HG03135 (cell line): Measurements from ENCODE around the gene FXYD5.
"Not testable (repeated sequence)": the region's sequence is repeated elsewhere in the genome, so short reads cannot be mapped to it uniquely, and the experiment has no call there.

Experiments
- ATAC-seq: cut with Tn5 transposase; IDR thresholded peaks from one replicate; pipeline ENCODE4 v1.9.1; 2021; ENCODE audit warnings: mild to moderate bottlenecking, moderate library complexity; ENCODE audit not compliant: unreplicated experiment

The FXYD5 gene

DNA sequence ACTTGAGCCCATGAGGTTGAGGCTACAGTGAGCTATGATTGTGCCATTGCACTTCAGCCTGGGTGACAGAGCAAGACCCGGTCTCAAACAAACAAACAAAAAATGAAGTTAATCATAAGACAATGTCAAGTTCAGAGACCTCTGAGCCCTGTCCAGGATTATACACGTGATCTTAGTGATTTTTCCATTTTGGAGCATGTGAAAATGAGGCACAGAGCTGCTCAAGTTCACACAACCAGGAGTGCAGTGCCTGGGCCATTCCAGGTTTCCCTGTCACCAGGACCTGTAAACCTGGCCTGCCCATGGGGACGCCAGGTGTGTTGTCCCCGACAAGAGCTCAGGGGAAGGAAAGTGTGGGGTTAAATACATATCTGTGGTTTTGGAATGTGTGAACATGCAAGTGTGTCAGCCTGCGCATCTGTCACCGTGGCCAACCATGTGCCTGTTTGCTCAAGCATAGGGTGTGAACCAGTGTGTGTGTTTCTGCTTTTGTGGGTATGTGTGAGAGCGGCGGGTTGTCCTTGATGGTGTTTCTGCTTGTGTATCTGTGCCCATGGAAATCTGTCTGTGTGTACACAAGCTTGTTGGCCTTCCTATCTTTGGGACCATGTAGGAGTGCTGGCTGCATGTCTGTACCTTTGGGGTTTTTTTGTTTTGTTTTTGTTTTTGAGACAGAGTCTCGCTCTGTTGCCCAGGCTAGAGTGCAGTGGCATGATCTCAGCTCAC, 17.4 kb upstream of the FXYD5 start:
- no peak for ATAC-seq

DNA sequence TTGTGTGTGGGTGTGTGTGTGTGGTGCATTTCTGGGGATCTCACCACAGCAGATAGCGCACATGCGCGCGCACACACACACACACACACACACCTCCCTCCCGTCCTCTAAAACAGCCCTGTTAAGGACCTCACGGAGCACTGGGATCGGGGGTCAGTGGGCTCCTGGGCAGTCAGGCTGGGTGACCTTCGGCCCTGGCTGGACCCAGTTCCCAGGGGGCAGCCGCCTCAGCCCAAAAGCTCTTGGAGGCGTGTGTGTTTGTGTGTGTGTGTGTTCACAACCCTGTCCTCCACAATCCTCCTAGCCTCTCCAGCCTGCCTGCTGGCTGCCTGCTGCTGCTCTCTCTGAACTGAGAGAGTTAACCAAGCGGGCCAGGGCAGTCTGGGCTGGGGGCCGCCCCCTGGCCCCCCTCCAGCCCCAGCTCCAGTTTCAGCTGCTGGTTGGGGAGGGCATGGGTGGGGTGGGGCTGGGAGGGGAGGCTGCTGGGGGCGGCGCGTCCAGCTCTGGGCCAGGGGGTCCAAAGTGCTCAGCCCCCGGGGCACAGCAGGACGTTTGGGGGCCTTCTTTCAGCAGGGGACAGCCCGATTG, 16.1 kb upstream of the FXYD5 start, which contains the start of gene FXYD1:
FXYD1 (plus strand) TSS at position 520 of the 588 bp plus-strand sequence. CDS start 1,256 bp downstream, outside the sequence.
- ATAC-seq: no peak

DNA sequence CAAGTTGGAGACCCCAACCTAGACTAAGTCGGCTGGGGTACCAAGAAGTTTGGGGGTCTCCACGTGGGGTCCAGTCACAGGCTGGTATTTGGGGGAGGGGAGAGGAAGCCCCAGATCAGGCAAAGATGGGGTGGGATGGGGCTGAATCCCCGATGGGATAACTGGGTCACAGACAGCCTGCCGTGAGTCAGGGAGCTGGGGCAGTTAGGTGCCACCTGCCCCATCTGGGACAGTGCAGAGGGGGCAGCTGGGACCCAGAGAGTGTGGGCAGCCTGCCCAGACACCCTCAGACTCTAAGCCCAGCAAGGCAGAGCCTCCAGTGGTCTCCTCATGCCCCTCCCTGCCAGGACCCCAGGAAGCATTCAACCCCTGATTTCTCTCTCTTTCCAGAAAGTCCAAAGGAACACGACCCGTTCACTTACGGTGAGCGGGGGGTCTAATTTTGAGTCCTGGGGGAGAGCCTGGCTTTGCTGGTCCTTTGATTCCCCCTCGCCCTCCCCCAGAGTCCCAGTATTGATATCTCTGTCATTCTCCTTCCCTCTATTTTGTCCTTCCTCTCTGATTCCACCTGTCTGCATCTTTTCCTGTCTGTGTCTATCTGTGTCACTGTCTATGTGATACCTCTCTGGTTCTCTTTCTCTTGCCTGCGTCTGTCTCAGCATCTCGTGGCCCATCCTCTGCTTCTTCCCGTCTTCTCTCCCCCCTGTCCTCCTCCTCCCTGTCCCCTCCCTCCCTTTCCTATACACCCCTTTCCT, 14.2 kb upstream of the FXYD5 start:
- no peak for ATAC-seq

DNA sequence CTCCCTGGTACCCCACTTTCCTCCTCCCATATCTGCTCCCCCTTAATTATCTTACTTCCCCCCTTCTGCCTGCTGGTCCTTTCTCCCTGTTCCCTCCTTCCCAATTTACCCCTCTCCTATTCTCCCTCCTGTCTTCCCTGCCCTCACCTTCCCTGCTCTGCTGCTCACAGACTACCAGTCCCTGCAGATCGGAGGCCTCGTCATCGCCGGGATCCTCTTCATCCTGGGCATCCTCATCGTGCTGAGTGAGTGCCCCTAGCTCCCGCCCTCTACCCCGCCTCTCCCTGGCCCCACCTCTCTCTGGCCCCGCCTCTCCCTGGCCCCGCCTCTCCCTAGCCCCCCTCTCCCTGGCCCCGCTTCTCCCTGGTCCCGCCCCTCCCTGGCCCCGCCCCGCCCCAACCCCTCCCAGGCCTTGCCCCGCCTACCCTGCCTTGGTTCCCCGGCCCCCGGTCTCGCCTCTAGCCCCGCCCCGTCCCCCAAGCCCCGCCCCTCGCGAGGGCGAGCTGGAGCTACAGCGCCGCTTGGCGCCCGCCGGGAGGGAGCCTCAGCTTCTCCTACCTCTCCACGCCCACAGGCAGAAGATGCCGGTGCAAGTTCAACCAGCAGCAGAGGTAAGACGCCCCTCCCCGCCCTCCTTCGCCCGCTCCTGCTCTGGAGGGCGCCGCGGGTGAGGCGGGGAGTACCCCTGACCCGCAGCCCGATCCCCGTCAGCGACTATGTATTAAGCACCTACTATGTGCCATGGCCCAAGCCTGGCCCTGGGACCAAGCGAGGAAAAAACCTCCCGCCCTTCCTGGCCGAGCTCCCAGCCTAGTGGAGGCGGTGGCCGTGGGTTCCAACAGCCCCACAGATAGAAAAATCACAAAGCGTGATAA, 13.3 kb upstream of the FXYD5 start:
- ATAC-seq: no peak

DNA sequence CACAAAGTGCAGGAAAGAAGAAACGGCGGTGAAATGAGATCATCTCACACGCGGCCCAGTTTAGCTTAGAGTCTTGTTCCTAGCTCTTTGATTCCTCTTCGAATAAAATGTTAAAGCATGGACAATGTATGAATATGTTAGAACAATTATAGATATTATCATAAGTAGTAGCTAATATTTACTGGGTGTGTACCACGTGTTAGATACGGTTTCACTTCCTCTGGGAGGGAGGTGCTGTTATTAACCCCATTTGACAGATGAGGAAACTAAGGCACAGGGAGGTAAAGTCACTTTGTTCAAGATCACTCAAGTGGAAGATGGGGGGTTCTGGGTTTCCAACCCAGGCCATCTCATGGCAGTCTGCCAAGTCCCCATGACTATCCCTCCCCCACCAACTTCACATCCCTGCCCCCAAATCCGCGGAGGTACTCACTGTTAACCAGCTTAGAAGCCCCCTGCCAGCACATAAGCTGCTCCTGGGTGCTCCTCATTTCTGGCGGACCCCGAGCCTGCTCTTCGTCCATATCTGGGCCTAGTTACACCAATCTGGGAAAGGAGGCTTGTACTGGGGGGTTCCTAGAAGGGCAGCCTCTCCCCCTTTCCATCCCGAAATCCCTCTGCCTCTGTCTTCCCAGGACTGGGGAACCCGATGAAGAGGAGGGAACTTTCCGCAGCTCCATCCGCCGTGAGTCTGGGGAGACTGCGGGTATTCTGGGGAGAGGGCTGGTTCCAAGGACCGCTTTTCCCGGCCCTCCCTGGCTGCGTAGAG, 12.5 kb upstream of the FXYD5 start:
- no peak for ATAC-seq

DNA sequence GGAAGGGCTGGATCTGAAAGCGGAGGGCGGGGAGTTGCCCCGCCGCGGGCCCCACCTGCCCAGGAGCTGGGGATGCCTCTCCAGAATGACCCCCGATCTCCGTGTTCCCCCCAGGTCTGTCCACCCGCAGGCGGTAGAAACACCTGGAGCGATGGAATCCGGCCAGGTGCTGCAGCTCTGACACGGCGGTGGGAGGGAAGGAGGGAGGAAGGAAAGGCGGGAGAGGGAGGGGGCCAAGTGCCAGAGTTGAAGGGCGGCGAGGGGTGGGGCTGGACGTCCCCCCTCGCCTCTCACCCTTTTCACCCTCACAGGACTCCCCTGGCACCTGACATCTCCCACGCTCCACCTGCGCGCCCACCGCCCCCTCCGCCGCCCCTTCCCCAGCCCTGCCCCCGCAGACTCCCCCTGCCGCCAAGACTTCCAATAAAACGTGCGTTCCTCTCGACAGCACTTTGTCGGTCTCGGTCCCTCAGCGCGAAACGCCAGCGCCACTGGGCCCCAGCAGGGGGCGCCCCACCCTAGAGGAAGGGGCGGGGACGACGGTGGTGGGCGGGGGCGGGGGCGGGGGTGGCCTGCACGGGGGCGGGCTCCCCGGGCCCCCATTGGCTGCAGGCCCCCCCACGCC, 11.8 kb upstream of the FXYD5 start:
- no peak for ATAC-seq

DNA sequence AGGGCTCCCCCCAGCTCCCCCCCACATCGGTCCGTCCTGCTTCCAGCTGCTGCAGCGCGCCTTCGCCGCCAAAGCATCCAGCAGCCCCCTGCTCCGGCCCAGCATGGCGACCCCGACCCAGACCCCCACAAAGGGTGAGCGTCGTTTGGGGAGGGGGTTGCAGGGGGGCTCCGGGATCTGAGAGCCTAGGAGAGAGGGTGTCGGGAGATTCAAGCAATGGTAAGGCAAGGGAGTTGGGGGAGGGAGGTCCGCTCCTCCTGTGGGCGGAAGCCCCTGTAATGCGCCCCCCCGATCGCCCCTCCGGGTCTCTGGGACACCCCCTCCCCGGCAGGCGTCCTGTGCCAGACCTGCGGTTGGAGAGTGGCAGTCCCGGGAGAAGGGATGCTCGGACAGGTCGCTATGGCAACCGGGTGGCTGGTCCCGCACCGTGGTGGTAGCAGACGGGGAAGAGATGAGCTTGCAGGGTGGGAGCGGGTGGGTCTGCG, 11.3 kb upstream of the FXYD5 start, which contains the start of gene FXYD7:
FXYD7 (plus strand) TSS at position 25 of the 485 bp plus-strand sequence; CDS start at position 104, 79 bp downstream.
- no peak for ATAC-seq

DNA sequence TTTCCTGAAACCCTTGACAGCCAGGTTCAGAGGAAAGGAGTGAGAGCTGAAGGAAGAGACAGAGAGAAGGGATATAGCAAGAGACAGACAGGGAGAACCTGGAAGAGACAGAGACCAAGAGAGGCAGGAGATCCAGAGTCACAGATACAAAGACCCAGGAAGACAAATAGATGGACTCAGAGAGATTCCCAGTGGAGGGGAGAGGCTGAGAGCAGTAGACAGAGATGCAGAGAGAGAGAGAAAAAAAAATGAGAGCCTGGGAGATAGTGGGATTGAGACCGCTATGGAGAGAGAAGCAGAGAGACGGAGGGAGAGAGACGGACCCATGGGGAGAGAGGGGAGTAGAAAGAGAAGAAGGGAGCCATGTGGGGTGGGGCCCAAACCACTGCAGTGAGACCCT, 10.7 kb upstream of the FXYD5 start:
- no peak for ATAC-seq

DNA sequence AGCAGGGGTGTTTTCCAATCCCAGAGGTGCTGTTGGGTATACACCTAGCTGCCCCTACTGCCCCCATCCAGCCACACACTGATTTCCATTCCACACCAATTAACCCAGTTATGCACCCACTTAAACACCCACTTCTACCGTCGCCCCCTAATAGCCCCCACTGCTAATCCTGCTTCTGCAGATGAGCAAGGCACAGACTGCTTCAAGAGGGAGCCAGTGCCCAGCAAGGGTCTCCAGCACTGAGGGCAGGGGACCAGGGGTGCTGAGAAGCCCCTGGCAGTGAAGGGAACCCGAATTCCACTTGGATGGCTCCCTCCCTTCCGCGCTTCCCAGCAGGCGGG, 10.3 kb upstream of the FXYD5 start:
- no peak for ATAC-seq

DNA sequence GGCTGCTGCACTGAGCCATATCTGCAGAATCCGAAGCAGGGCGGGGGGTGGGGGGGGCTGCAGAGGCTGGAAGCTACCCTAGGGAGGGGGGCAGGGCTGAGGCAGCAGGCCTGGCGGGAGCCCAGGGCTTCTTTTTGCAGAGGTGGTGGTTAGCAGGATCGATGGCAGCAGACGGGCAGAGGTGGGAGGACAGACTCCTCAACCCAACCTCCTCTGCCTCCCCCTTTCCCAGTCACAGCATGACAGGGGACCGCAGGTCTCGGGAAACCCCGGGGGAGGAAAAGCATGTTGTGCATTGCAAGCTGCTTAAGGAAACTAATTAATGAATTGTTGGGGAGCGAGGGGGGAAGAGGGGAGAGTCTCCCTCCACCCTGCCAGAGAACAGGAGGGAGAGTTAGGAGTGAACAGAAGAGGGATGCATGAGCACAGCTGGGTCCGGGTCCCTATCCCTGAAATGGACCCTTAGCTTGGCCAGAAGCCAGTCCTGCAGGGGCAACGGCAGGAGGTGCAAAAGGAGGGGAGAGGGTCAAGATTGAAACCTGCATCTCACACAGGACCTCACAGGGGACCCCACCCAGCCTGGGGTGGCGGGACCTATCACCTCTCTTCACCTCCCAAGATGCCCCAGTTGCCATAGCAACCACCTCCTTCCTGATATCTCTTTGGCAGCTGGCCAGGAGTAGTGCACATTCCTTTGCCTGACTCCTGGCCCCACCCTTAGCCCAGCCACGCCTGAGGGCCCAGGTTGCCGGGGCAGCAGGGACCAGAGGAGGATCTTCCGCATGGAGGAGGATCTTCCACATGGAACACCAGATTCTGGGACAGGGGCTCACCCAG, 9.7 kb upstream of the FXYD5 start:
- no peak for ATAC-seq

DNA sequence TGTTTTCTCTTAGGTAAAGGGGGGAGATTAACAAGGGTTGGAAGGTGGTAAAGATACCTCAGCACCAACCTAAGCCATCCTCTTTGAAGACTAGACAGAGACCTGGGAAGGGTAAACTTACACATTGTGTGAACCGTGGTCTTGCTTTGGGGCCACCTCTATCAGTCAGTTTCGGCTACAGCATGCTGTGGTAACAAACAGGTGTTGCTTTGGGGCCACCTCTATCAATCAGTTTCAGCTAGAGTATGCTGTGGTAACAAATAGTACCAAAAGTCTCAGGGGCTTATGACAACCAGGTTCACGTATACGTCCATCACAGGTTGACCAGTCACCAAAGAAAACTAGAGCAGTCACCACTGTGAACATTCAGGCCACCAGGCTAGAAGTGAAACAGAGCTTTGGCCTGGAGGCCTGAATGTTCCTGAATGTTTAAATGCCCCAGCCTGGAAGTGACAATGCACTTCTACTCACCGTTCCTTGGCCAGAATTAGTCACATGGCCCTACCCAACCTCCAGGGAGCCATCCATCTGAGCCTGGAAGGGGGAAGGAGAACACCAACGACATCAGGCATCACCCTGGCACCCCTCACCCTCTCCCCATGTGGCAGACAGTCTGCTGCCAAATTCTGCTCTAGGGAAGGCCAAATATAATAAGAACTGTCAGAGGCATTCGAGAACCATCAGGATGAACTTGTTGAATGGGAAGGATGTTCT, 7.6 kb upstream of the FXYD5 start:
- ATAC-seq: no peak

DNA sequence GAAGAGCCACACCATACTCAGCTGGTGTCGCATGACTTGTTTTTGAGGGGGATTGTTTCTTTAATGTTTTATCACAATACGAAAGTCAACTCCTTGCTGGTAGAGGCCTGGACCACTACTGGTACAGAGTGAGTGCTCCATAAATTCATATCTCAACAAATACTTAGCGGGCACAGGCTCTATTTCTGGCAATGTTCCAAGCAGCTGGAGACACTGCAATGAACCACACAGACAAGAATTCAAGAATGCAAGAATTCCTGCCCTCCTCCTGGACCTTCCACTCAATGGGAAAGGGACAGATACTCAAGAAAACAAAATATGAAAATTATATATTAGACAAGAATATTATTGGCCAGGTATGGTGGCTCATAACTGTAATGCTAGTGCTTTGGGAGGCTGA, 5.1 kb upstream of the FXYD5 start:
- ATAC-seq: no peak

DNA sequence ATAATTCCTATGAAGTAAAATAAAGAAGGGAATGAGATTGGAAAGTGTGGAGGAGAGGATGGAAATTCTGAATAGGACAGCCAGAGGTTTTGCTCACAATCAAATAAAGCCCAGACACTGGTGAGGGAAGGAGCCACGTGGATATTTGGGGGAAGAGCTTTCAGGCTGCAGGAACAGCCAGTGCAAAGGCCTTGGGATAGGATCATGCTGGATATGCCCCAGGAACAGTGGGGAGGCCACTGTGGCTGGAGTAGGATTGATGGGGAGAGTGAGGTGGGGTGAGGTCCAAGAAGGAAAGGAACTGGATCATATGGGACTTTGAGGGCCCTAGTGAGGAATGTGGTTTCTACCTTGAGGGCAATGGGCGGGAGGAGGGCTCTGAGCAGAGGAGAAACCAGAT, 4.1 kb upstream of the FXYD5 start:
- ATAC-seq: no peak

DNA sequence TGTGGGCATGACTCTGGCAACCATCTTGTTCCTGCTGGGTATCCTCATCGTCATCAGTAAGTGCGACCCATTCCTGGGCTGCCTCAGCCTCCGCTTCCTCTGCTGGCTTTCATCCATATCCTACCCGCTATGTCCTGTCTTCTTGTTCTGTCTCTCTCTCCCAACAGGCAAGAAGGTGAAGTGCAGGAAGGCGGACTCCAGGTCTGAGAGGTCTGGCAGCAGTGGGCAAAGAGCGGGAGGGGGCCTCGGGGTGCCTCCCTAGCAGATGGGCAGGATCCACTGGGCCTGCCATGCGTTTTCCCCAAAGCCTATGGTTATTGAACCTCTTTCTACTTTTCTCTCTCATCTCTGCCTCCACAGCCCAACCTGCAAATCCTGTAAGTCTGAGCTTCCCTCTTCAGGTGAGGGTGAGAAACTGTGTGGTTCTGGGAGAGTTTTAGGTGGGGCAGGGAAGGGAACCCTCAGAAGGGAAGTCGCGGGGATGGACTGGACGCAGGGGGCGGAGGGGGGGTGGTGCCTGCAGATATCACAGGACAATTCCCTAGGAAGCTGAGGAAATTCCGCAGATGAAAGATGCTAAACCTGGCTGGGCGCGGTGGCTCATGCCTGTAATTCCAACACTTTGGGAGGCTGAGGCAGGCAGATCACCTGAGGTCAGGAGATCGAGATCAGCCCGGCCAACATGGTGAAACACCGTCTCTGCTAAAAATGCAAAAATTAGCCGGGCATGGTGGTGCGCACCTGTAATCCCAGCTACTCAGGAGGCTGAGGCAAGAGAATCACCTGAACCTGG, 3.1 kb upstream of the FXYD5 start:
- no peak for ATAC-seq

DNA sequence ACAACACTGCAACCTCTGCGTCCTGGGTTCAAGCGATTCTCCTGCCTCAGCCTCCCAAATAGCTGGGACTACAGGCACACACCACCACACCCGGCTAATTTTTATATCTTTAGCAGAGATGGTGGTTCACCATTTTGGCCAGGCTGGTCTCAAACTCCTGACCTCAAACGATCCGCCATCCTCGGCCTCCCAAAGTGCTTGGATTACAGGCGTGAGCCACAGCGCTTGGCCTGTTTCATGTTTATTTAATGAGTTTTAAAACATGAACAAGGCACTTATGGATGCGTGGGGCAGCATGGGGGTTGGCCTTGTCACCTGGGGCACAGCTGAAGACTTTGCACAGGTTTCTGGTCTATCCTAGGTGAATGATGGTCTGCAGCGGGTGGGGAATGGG, 1.4 kb upstream of the FXYD5 start:
- ATAC-seq: not testable (repeated sequence)

DNA sequence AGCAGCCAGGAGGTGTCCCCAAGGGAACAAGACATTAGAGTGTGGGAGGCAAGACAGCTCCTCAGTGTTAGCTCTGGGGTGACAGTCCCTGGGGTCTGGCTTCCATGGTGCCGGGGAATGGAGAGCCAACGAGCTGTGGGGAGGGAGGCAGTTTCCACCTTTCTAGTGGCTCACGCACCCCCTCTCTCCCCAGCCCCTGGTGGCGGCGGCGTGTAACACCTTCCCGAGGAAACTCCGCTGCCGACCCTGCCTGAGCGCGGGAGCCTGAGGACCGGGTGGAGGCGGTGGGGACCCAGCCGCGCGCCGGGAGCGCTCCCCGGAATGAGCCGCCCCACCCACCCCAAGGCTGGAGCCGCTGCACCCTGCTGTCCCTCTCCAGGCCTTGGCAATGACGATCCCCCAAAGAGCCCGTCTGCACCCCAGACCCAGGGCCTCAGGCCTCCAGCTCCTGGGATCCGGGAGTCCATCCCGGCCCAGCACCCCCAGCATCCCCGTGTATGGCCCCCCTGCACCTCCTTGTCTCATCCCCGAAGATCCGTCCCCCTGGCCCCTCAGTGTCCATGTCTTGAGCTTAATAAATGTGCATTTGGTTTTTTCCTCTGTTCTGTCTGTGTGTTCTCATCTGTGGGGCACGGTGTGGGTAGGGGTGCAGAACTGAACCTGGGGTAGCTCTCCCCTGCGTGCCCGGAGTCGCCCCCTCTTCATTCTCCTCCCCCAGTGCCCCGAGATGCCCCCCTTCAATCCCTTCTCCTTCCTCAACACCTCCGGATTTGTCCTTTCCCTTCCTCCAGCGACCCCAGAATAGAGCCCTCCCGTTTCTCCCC, 622 bp upstream of the FXYD5 start:
- ATAC-seq: peak; percentile 60

DNA sequence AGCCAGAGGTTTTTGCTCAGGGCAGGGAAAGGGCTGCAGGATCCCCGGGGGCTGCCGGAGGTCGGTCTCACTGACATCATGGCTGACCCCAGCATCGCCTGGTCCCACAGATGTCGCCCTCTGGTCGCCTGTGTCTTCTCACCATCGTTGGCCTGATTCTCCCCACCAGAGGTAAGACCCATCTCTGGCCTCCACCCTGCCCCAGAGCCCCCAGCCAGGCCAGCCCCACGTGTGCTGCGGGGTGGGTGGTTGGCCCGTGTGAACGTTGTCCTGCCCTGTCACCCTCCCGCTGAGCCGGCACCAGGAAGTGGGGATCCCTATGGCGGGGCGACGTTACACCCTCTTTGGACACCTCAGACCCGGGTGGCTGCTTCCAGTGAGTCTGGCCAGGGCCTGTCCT, 906 bp downstream of the FXYD5 start:
- ATAC-seq: no peak
